ENCODE results near the gene MIB1.

Gene MIB1

GRCh38 chr18:21830532-21830931, 89.9 kb downstream of the MIB1 start:
- DNase-seq, result no peak
- Histone ChIP-seq H3K36me3 (no peaks in the 10 kb centered on the region), H3K4me3 (ENCODE audit: low read depth, low read length) (no peak overlapping the region), H3K9me3 (no peaks in the 10 kb centered on the region), H3K4me1 (no peaks in the 10 kb centered on the region), H3K27me3 (no peaks in the 10 kb centered on the region)
- TF ChIP-seq CTCF (IDR thresholded peaks at IDR 0.05; ENCODE audit: low read depth, low read length), result no peak

- H3K27me3 ChIP-seq, result no peaks in the 10 kb centered on the region
- H3K36me3 ChIP-seq, result no peaks in the 10 kb centered on the region
- TF ChIP-seq CTCF (IDR thresholded peaks at IDR 0.05; ENCODE audit: low read depth, low read length), result no peak
- H3K4me3 ChIP-seq (ENCODE audit: low read depth, low read length), result no peak overlapping the region
- H3K4me1 ChIP-seq, result no peaks in the 10 kb centered on the region
- DNase-seq, result no peak
- H3K9me3 ChIP-seq, result no peaks in the 10 kb centered on the region
These were observed 90.8 kb downstream of the MIB1 start for GRCh38 chr18:21831413-21831831.

GRCh38 chr18:21833604-21834298, 93.2 kb downstream of the MIB1 start:
- Histone ChIP-seq H3K36me3 (no peaks in the 10 kb centered on the region), H3K9me3 (no peaks in the 10 kb centered on the region), H3K27me3 (no peaks in the 10 kb centered on the region), H3K4me3 (ENCODE audit: low read depth, low read length) (no peak overlapping the region), H3K4me1 (no peaks in the 10 kb centered on the region)
- no peak for TF ChIP-seq CTCF (IDR thresholded peaks at IDR 0.05; ENCODE audit: low read depth, low read length)
- no peak for DNase-seq

GRCh38 chr18:21834299-21834660, 93.7 kb downstream of the MIB1 start:
- Histone ChIP-seq H3K36me3 (no peaks in the 10 kb centered on the region), H3K27me3 (no peaks in the 10 kb centered on the region), H3K4me3 (ENCODE audit: low read depth, low read length) (no peak overlapping the region), H3K4me1 (no peaks in the 10 kb centered on the region), H3K9me3 (no peaks in the 10 kb centered on the region)
- no peak for DNase-seq
- TF ChIP-seq CTCF (IDR thresholded peaks at IDR 0.05; ENCODE audit: low read depth, low read length), result no peak

GRCh38 chr18:21841570-21841969, 101.0 kb downstream of the MIB1 start:
- H3K4me1 ChIP-seq, result no peaks in the 10 kb centered on the region
- no peaks in the 10 kb centered on the region for H3K27me3 ChIP-seq
- no peaks in the 10 kb centered on the region for H3K9me3 ChIP-seq
- TF ChIP-seq CTCF (IDR thresholded peaks at IDR 0.05; ENCODE audit: low read depth, low read length), result no peak
- no peaks in the 10 kb centered on the region for H3K36me3 ChIP-seq
- H3K4me3 ChIP-seq (ENCODE audit: low read depth, low read length), result no peak overlapping the region
- no peak for DNase-seq

- Histone ChIP-seq H3K36me3 (no peaks in the 10 kb centered on the region), H3K9me3 (no peaks in the 10 kb centered on the region), H3K4me3 (ENCODE audit: low read depth, low read length) (no peak overlapping the region), H3K4me1 (no peaks in the 10 kb centered on the region), H3K27me3 (no peaks in the 10 kb centered on the region)
- no peak for DNase-seq
- no peak for TF ChIP-seq CTCF (IDR thresholded peaks at IDR 0.05; ENCODE audit: low read depth, low read length)
These were observed 102.7 kb downstream of the MIB1 start for GRCh38 chr18:21843341-21843740.
